A549 (cell line): ENCODE results near the gene ATP6V0A1.

Source experiments
- CTCF ChIP-seq: fragments of >200 bp; sonication (Bioruptor Twin); formaldehyde crosslinking; IDR thresholded peaks from 3 replicates; pipeline ENCODE4 v1.5.1; 2016
- KDM1A ChIP-seq: fragments of 200-600 bp; sonication (generic); IDR thresholded peaks from 2 replicates; pipeline ENCODE4 v1.6.1; 2016; ENCODE audit warnings: low read depth, mild to moderate bottlenecking
- POLR2A ChIP-seq: IDR thresholded peaks from 2 replicates; pipeline ENCODE4 v1.6.1; 2012; ENCODE audit warnings: mild to moderate bottlenecking, low read length
- USF2 ChIP-seq: fragments of 450-650 bp; IDR thresholded peaks from 2 replicates; pipeline ENCODE4 v1.6.1; 2014; ENCODE audit warnings: antibody characterized with exemption
- ZC3H11A ChIP-seq: fragments of 450-650 bp; IDR thresholded peaks from 2 replicates; pipeline ENCODE4 v1.6.1; 2014; ENCODE audit warnings: antibody characterized with exemption, mild to moderate bottlenecking

- no peak for TF ChIP-seq POLR2A
- TF ChIP-seq CTCF: no peak
- no peak for TF ChIP-seq KDM1A
- TF ChIP-seq USF2: no peak
- no peak for TF ChIP-seq ZC3H11A
Measured at GRCh38 chr17:42553161-42553818, 94.6 kb downstream of the ATP6V0A1 start.
